ENCODE measurements around the gene ABCC4.

- TF ChIP-seq CTCF (IDR thresholded peaks at IDR 0.05) = no peak
- no peak for TF ChIP-seq EZH2 (IDR thresholded peaks at IDR 0.05; ENCODE audit: borderline replicate concordance, insufficient read depth, low read depth, low read length, poor library complexity, severe bottlenecking)
Observed at GRCh38 chr13:95301183-95301967, at the start of gene ABCC4.
